ENCODE measurements around the gene DDN. TPM values are rescaled to one million over a fixed set of nuclear protein-coding genes. Genes with fewer than 3 reads are reported as not detected.
A peak's percentile ranks its signal among the peaks of the same experiment; 100 is the strongest.

Gene DDN
- total RNA-seq, 1 experiment from 2014 or later = 0.51 TPM

- ChIA-PET CTCF (interaction anchor here (0.6 to 1.6 kb wide), 3 partner anchors 14 to 532 kb away, joined by 3 to 6 read pairs (median 3); no protein-coding TSS in a partner anchor), POLR2A (no interaction called here)
- TF ChIP-seq POLR2AphosphoS5 (IDR thresholded peaks at IDR 0.05; ENCODE audit: low read depth, low read length) (no peak), SIN3A (IDR thresholded peaks at IDR 0.05; ENCODE audit: borderline replicate concordance, insufficient read depth, low read depth, low read length) (no peak), CTCF (IDR thresholded peaks at IDR 0.05) (peak; percentile 87; the same call in 1 of the 2 replicates), TCF7L2 (IDR thresholded peaks at IDR 0.05; ENCODE audit: low read depth, low read length) (no peak), REST (IDR thresholded peaks at IDR 0.05; ENCODE audit: insufficient read depth in 1 of 2, low read depth in 2 of 2, low read length in 1 of 2) (no peak)
- H3K4me1 ChIP-seq (ENCODE audit: control insufficient read depth, insufficient read depth, low read length) = no peaks in the 10 kb centered on the region
- no peak overlapping the region for H3K4me3 ChIP-seq (ENCODE audit: low read depth in 2 of 2, low read length in 2 of 2)
- H3K9me3 ChIP-seq (ENCODE audit: control insufficient read depth, insufficient read depth, low read depth, low read length) = no peaks in the 10 kb centered on the region
- ATAC-seq (no peak), DNase-seq (ENCODE audit: low read depth, low spot score) (no peak)
- in situ Hi-C loops (cut with HindIII; ENCODE audit: low pct_unique_long_range_greater_than_20kb, low sequenced_read_pairs) = no loop called here
- H3K27ac ChIP-seq (ENCODE audit: low read length) = no peak overlapping the region
- BruUV-seq (replicated peaks) = TSS peak; percentile 36
- intact Hi-C loops (cut with micrococcal nuclease; ENCODE audit: unreplicated experiment) = no loop called here
- peaks cover 37% of the 10 kb centered on the region for H3K36me3 ChIP-seq (ENCODE audit: control insufficient read depth, insufficient read depth, low read length)
- H3K27me3 ChIP-seq (ENCODE audit: control insufficient read depth, insufficient read depth, low read length) = no peaks in the 10 kb centered on the region
Measured at GRCh38 chr12:49043856-49044258, 44.7 kb upstream of the DDN start.

- POLR2A ChIA-PET = no interaction called here
- DNase-seq (ENCODE audit: low read depth, low spot score) = no peak
- in situ Hi-C loops (cut with HindIII; ENCODE audit: low pct_unique_long_range_greater_than_20kb, low sequenced_read_pairs) = no loop called here
Measured at GRCh38 chr12:49043241-49043640, 44.1 kb upstream of the DDN start.

More at GRCh38 chr12:49043241-49043640, 44.1 kb upstream of the DDN start:
- Histone ChIP-seq H3K4me1 (ENCODE audit: control insufficient read depth, insufficient read depth, low read length) (no peaks in the 10 kb centered on the region), H3K27ac (ENCODE audit: low read length) (no peak overlapping the region), H3K9me3 (ENCODE audit: control insufficient read depth, insufficient read depth, low read depth, low read length) (no peaks in the 10 kb centered on the region), H3K36me3 (ENCODE audit: control insufficient read depth, insufficient read depth, low read length) (peaks cover 33% of the 10 kb centered on the region), H3K27me3 (ENCODE audit: control insufficient read depth, insufficient read depth, low read length) (no peaks in the 10 kb centered on the region), H3K4me3 (ENCODE audit: low read depth in 2 of 2, low read length in 2 of 2) (no peak overlapping the region)
- intact Hi-C loops (cut with micrococcal nuclease; ENCODE audit: unreplicated experiment) = no loop called here
- CTCF ChIA-PET = interaction anchor here (1.6 kb wide), 1 partner anchor 46 kb away, joined by 3 read pairs; no protein-coding TSS in a partner anchor
- no peak for ATAC-seq
- BruUV-seq (replicated peaks) = no TSS peak
- no peak for TF ChIP-seq TCF7L2 (IDR thresholded peaks at IDR 0.05; ENCODE audit: low read depth, low read length)
- no peak for TF ChIP-seq REST (IDR thresholded peaks at IDR 0.05; ENCODE audit: insufficient read depth in 1 of 2, low read depth in 2 of 2, low read length in 1 of 2)
- no peak for TF ChIP-seq CTCF (IDR thresholded peaks at IDR 0.05)
- TF ChIP-seq POLR2AphosphoS5 (IDR thresholded peaks at IDR 0.05; ENCODE audit: low read depth, low read length) = no peak
- TF ChIP-seq SIN3A (IDR thresholded peaks at IDR 0.05; ENCODE audit: borderline replicate concordance, insufficient read depth, low read depth, low read length) = no peak

All from Panc1 (cell line).